HG03521 (cell line): Measurements from ENCODE around the gene ARHGAP44.
A peak's percentile ranks its signal among the peaks of the same experiment; 100 is the strongest.

Experiments used
- ATAC-seq: cut with Tn5 transposase; IDR thresholded peaks from one replicate; pipeline ENCODE4 v1.9.1; 2021; ENCODE audit warnings: mild to moderate bottlenecking, moderate library complexity; ENCODE audit not compliant: unreplicated experiment

ARHGAP44 gene

GRCh38 chr17:12789481-12790248 is at the start of gene ARHGAP44:
ARHGAP44 (plus strand) TSS chr17:12789498; CDS start chr17:12789839, 341 bp downstream.
- peak; percentile 77 for ATAC-seq

- ATAC-seq, result no peak
Observed at GRCh38 chr17:12739500-12739899, 49.8 kb upstream of the ARHGAP44 start.

DNA sequence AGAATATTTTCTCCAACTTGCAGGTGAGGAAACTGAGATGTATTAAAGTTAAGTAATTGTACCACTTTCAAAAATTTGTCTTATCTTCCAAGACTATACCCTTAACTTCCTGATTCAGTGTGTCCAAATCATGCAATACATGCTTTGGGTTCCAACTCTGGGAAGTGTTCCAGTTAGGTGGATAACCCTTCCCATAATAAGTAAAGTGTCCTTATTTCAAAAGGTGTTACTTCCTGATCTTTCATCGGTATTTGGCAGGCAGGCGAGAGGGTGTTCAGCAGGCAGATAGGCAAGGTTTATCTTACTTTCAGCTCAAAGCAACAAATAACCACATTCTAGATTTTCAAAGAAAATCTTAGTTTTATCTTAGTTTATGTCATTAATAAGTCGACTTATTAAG is 46.3 kb upstream of the ARHGAP44 start:
- ATAC-seq, result no peak

GRCh38 chr17:12744298-12744697 is 45.0 kb upstream of the ARHGAP44 start:
- ATAC-seq, result no peak

DNA sequence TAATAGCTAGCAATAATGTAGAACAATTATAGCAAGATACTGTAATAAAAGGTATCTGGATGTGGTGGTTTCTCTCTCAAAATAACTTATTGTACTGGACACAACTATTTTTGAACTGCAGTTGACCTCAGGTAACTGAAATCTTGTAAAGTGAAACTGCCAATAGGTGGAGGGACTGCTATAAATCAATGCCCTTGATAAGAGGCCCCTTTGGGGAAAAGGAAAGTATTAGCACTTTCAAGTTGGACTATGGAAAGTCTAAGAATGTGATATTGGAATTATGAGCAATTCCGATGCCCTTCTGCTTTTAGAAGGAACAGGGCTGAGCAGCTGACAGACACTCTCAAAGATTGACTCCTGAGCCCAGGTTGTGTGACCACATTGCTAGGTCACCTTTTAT is 44.5 kb upstream of the ARHGAP44 start:
- no peak for ATAC-seq

DNA sequence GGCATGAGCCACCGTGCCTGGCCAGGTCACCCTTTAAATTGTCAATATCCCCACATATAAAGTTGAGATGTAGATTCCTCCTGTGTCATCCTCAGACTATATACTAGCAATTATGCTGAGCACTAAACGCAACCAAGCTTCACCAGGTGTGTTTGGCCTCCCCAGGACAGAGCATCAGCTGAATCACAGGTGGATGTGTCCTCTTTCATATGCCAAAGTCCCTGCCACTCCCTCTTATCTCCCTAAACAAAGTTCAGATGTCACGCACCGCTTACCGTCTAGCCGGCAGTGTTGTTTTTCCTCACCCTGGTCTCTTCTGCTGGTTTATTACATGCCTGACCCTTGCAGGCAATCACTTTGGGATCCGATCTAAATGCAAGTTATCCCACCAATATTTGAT is 43.8 kb upstream of the ARHGAP44 start:
- ATAC-seq, result no peak

GRCh38 chr17:12756786-12757185 is 32.5 kb upstream of the ARHGAP44 start:
- ATAC-seq, result no peak

DNA sequence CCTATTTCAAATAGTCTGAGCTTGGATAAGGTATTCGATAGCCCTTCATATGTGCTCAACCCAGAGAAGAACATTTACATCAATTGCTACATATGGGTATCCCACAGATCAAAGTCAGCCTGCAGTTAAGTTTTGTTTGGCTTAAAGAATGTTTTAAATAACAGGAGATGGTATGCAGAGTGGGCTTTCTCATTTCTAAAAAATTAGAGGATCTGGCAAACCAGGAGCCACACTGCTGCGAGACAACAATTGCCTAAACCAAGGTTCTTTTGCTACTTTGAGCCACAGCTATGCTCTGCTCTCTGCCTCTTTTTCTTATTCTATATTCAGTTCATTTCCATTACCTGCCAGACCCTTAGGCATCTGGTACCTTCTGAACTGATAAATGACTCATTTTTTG is 30.2 kb upstream of the ARHGAP44 start:
- ATAC-seq, result no peak

- no peak for ATAC-seq
Observed at GRCh38 chr17:12765548-12765947, 23.8 kb upstream of the ARHGAP44 start.

GRCh38 chr17:12768255-12768654 is 21.0 kb upstream of the ARHGAP44 start:
- ATAC-seq, result no peak

GRCh38 chr17:12769981-12770380 is 19.3 kb upstream of the ARHGAP44 start:
- ATAC-seq, result no peak

GRCh38 chr17:12773153-12773552 is 16.1 kb upstream of the ARHGAP44 start:
- no peak for ATAC-seq

DNA sequence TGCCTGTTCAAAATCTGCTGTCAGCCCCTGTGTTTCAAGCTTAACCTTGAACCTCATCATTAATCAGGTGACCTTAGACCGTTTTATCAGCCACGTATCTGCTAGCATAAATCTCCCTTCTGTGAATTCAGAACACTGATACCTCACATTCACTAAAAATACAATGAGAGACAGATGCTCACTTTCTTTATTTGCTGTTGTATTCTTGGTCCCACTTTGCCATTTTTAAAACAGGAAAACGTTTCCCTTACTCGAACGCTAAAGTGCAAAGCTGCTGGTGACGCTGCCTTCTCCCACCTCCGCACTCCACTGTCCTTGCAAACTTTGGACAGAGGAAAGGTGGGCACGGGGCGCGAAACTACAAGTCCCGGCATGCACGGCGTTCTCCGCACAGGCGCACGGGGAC is 220 bp upstream of the ARHGAP44 start:
- ATAC-seq, result peak; percentile 85

- no peak for ATAC-seq
Observed at GRCh38 chr17:12790249-12791106, 1.2 kb downstream of the ARHGAP44 start.

GRCh38 chr17:12794919-12795532 is 5.7 kb downstream of the ARHGAP44 start:
- no peak for ATAC-seq

DNA sequence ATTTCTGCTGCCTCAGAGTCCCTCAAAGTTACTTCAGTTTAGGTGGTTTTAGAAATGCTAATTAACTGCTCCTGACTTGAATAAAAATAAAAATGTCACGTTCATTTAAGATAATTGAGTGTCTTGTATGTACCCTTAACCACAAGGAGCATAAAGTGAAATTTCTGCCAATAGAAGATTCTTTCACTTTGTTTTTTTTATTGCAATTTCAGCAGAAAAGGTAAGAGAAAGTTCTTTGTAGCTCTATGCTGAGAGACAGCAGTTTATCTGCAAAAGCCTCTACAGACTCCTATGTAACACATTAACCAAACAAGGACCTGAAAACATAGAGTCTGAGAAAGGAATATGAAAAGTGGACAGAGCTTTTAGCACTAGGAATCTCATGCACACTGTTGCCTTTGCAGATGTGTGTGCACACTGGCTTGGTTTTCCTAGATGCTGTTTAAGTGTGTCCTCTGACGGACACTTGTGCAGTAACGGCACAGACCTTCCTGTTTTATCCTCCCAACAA is 11.6 kb downstream of the ARHGAP44 start:
- ATAC-seq, result no peak

DNA sequence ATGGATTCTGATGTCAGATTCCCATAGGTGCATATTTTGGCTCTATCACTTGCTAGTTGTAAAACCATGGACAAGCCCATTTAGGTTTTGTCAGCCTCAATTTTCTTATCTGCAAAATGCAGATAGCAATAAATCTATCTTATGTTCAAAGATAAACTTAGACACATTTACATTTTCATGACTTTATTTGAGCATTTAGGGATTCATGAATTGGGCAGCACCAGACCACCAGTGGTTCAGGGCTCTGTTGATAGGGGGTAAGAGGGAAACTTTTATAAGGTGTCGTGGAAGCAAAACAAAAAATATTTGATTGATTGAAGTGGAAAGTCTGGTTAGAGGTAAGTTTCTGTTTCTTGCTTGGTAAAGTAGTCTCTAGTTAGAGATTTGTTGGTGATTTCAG is 17.3 kb downstream of the ARHGAP44 start:
- ATAC-seq, result no peak

DNA sequence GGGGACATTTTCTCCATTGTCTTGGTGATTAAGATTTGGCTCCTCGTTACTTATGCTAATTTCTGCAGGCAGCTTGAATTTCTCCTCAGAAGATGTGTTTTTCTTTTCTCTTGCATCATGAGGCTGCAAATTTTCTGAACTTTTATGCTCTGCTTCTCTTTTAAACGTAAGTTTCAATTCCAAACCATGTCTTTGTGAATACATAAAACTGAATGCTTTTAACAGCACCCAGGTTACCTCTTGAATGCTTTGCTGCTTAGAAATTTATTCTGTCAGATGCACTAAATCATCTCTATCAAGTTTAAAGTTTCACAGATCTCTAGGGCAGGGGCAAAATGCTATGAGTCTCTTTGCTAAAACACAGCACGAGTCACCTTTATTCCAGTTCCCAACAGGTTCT is 19.4 kb downstream of the ARHGAP44 start:
- ATAC-seq, result no peak

- no peak for ATAC-seq
Observed at GRCh38 chr17:12812877-12813276, 23.6 kb downstream of the ARHGAP44 start.

DNA sequence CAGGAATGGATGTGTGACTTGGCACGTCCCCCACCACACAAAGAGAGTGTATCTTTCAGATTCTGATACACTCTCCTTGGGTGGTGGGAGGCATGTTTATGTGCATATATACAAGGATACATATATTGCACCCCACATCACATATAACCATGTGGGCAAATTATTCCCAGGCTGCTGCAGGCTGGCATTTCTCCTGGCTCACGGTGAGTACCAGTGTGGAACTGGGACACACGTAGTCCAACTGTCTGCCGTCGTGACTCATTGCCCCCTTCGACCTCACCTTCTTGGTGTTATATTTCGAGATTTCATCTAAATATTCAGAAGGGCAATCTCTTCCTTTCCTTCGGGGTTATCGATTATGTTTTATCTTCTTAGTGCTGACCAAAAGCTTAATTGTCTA is 24.4 kb downstream of the ARHGAP44 start:
- ATAC-seq, result no peak

- no peak for ATAC-seq
Observed at GRCh38 chr17:12814718-12815117, 25.4 kb downstream of the ARHGAP44 start.
